Caco-2 (cell line): Measurements from ENCODE around the gene GAREM1. TPM values are rescaled to one million over a fixed set of nuclear protein-coding genes. Genes with fewer than 3 reads are reported as not detected.

Experiments used
- BruUV-seq: library from RNA; stranded (reverse); fragments of 400-500 nt; replicated peaks from 2 replicates; lab custom pipeline; 2021; lab: Mats Ljungman, UMichigan
- CTCF ChIA-PET: fragments of 300-600 bp; sonication (Branson Sonifier 250); formaldehyde crosslinking; loops from one replicate; lab custom pipeline; 2022; ENCODE audit warnings: antibody characterized with exemption; lab: Charles Lee
- POLR2A ChIA-PET: fragments of 300-600 bp; sonication (Branson Sonifier 250); formaldehyde crosslinking; loops from one replicate; lab custom pipeline; 2022; ENCODE audit warnings: antibody characterized with exemption; lab: Charles Lee
- DNase-seq, 2 experiments: peaks; one replicate each; pipeline versions ENCODE4 v3.0.0 to v3.0.0-alpha.2; 2020 to 2022
- H3K27me3 ChIP-seq: replicated peaks from 2 replicates; pipeline ENCODE4 v1.6.0; 2011; ENCODE audit warnings: low read length; ENCODE audit not compliant: control insufficient read depth, insufficient read depth
- H3K36me3 ChIP-seq: 2 replicates; pipeline ENCODE4 v1.5.1; 2011; ENCODE audit warnings: low read length; ENCODE audit not compliant: control insufficient read depth, insufficient read depth
- H3K4me1 ChIP-seq: fragments of 250-450 bp; sonication (Bioruptor Pico); 2 replicates; pipeline ENCODE4 v1.5.1; 2020; ENCODE audit warnings: mild to moderate bottlenecking
- H3K4me3 ChIP-seq: 2 replicates; pipeline ENCODE4 v1.5.1; 2011; ENCODE audit warnings: low read depth, mild to moderate bottlenecking, control low read depth, low read length
- H3K9me3 ChIP-seq: fragments of 250-450 bp; sonication (Bioruptor Pico); 2 replicates; pipeline ENCODE4 v1.5.1; 2020; ENCODE audit warnings: mild to moderate bottlenecking, moderate library complexity
- H3K27ac Mint-ChIP-seq: one replicate; pipeline ENCODE4 v1.8.0; 2022; ENCODE audit warnings: mixed read lengths; ENCODE audit not compliant: unreplicated experiment
- H3K27me3 Mint-ChIP-seq: one replicate; pipeline ENCODE4 v1.8.0; 2022; ENCODE audit warnings: mixed read lengths; ENCODE audit not compliant: insufficient read depth, unreplicated experiment
- H3K36me3 Mint-ChIP-seq: one replicate; pipeline ENCODE4 v1.8.0; 2022; ENCODE audit warnings: mild to moderate bottlenecking, mixed read lengths; ENCODE audit not compliant: insufficient read depth, unreplicated experiment
- H3K4me1 Mint-ChIP-seq: one replicate; pipeline ENCODE4 v1.8.0; 2022; ENCODE audit warnings: low read depth, mixed read lengths; ENCODE audit not compliant: unreplicated experiment
- H3K4me3 Mint-ChIP-seq: one replicate; pipeline ENCODE4 v1.8.0; 2022; ENCODE audit warnings: mild to moderate bottlenecking, moderate library complexity, mixed read lengths; ENCODE audit not compliant: unreplicated experiment
- H3K9me3 Mint-ChIP-seq: one replicate; pipeline ENCODE4 v1.8.0; 2022; ENCODE audit warnings: mixed read lengths; ENCODE audit not compliant: unreplicated experiment
- CTCF ChIP-seq, 2 experiments: fragments of 200-600 bp in 1 of 2; IDR thresholded peaks; 1 replicate in 1 of 2; 2 replicates in 1 of 2; pipeline versions ENCODE4 v1.5.1 to v1.8.0; 2011 to 2022; ENCODE audit warnings: antibody characterized with exemption in 1 of 2, control low read depth in 1 of 2, inconsistent platforms in 1 of 2, low read depth in 1 of 2, low read length in 1 of 2, mild to moderate bottlenecking in 1 of 2, moderate library complexity in 1 of 2; ENCODE audit not compliant: insufficient read depth in 1 of 2, severe bottlenecking in 1 of 2, unreplicated experiment in 1 of 2
- intact Hi-C: fragments of 100-400 bp; cut with micrococcal nuclease; formaldehyde crosslinking; loops from one replicate; pipeline ENCODE4 v1.10.0; 2022; ENCODE audit not compliant: unreplicated experiment
- total RNA-seq: library from RNA; stranded (reverse); gene quantifications from 2 replicates; pipeline ENCODE4 v1.2.3, GENCODE V29; 2022

GAREM1 gene
- total RNA-seq, 1 experiment from 2014 or later, result 0.50 TPM

DNA sequence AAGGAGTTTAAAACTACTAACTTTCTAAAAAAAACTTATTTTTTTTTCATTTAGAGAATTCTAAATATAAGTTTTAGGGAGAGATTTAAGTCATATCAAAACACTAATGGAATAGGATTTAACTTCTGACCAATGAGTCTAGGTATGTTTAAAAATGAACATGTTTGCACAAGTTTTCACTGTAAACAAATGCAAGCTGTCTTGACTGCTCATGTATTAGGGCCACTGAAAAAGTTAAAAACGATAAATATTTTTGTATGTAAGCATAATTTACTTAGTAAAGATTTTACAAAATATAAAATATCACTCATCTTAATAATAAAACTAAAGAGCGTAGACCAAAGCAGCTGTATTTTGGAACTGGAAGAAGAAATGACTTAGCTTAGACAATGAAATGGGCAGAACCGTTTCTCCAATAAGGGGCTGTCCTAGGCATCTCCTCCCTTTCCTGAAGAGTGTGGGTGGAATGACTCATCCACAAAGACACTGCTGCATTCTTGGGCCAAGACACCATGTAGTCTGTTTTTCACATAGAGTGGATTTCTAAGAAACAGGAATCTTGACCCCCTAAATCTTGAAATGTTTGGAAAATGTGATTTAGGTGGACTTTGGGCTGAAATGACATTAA lies 162.1 kb downstream of the GAREM1 start:
- Histone ChIP-seq H3K9me3 (no peaks in the 10 kb centered on the region), H3K36me3 (no peaks in the 10 kb centered on the region), H3K27me3 (no peaks in the 10 kb centered on the region), H3K4me3 (no peak overlapping the region), H3K4me1 (no peaks in the 10 kb centered on the region)
- Mint-ChIP-seq H3K4me1 (no peaks in the 10 kb centered on the region), H3K4me3 (no peak overlapping the region), H3K36me3 (no peaks in the 10 kb centered on the region), H3K9me3 (no peaks in the 10 kb centered on the region), H3K27ac (no peak overlapping the region), H3K27me3 (peaks cover 3% of the 10 kb centered on the region)
- intact Hi-C loops, result no loop called here
- no TSS peak for BruUV-seq
- CTCF ChIA-PET, result no interaction called here
- no peak for TF ChIP-seq CTCF (IDR thresholded peaks at IDR 0.05; ENCODE audit: insufficient read depth in 1 of 2, low read depth in 1 of 2, low read length in 1 of 2, severe bottlenecking in 1 of 2, unreplicated experiment in 1 of 2)
- POLR2A ChIA-PET, result no interaction called here
- no peak for DNase-seq

DNA sequence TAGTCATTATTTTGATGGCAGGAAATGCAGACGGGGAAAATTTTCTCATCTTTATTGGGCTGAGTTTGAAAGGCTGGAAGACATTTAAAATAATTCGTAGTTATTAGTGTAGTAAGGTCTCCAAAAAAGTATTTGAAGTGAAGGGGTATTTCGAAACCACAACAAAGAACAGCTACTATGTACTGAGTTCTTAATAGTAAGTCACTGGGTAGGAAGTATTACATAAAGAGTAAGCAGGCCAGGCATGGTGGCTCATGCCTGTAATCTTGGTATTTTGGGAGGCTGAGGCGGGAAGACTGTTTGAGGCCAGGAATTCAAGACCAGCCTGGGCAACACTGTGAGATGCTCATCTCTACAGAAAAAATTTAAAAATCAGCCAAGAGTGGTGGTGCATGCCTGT lies 167.3 kb downstream of the GAREM1 start:
- DNase-seq, result no peak
- Histone ChIP-seq H3K4me3 (no peak overlapping the region), H3K27me3 (no peaks in the 10 kb centered on the region), H3K4me1 (no peaks in the 10 kb centered on the region), H3K36me3 (no peaks in the 10 kb centered on the region), H3K9me3 (no peaks in the 10 kb centered on the region)
- Mint-ChIP-seq H3K27ac (no peak overlapping the region), H3K9me3 (no peaks in the 10 kb centered on the region), H3K27me3 (peaks cover 3% of the 10 kb centered on the region), H3K4me3 (no peak overlapping the region), H3K36me3 (no peaks in the 10 kb centered on the region), H3K4me1 (no peaks in the 10 kb centered on the region)
- intact Hi-C loops, result no loop called here
- no peak for TF ChIP-seq CTCF (IDR thresholded peaks at IDR 0.05; ENCODE audit: insufficient read depth in 1 of 2, low read depth in 1 of 2, low read length in 1 of 2, severe bottlenecking in 1 of 2, unreplicated experiment in 1 of 2)
- CTCF ChIA-PET, result no interaction called here
- POLR2A ChIA-PET, result no interaction called here
- no TSS peak for BruUV-seq

DNA sequence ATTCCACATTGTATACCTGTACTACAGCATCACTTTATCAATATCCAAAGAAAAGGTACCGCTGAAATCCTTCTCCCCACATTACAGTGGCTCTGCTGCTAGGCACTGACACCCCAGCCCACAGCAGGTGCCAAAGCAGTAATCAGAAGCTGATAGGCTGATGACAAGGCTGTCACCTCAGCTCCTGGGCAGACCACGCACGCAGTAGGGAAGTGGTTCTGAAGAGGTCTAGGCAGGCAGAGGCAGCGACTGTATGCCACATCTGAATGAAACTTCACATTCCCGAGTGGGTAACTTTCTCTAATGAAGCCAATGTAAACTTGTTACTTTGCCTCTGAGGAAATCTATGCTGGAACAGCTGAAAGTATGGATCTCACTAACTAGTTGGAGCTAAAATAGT lies 167.9 kb downstream of the GAREM1 start:
- ChIA-PET POLR2A (no interaction called here), CTCF (no interaction called here)
- no TSS peak for BruUV-seq
- Histone ChIP-seq H3K4me3 (no peak overlapping the region), H3K4me1 (no peaks in the 10 kb centered on the region), H3K36me3 (no peaks in the 10 kb centered on the region), H3K9me3 (no peaks in the 10 kb centered on the region), H3K27me3 (no peaks in the 10 kb centered on the region)
- no peak for TF ChIP-seq CTCF (IDR thresholded peaks at IDR 0.05; ENCODE audit: insufficient read depth in 1 of 2, low read depth in 1 of 2, low read length in 1 of 2, severe bottlenecking in 1 of 2, unreplicated experiment in 1 of 2)
- intact Hi-C loops, result no loop called here
- peaks cover 3% of the 10 kb centered on the region for H3K27me3 Mint-ChIP-seq
- DNase-seq, result no peak
- H3K4me1 Mint-ChIP-seq, result no peaks in the 10 kb centered on the region
- no peaks in the 10 kb centered on the region for H3K9me3 Mint-ChIP-seq
- no peak overlapping the region for H3K4me3 Mint-ChIP-seq
- H3K36me3 Mint-ChIP-seq, result no peaks in the 10 kb centered on the region
- no peak overlapping the region for H3K27ac Mint-ChIP-seq
